ENCODE results near the gene KRTAP5-8.
"Not testable (repeated sequence)": the region's sequence is repeated elsewhere in the genome, so short reads cannot be mapped to it uniquely, and the experiment has no call there.

KRTAP5-8 gene

DNA sequence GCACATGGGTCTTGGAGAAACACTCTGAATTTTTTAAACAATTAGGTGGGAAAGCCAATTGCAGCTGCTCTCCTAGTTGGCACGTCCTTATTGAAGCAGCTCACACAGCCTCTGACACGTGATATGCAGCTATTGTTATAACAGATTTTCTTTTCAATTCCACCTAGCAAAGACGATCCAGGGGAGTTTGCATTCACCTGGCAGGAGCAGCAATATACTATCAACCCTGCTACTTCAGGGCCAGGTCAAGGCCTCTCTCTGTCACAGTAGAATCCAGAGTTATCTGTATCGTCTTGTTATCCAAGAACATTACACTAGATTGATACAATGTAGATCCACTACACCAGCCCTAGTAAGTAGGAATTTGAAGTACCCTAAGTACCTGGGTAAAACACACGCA lies 36.6 kb downstream of the KRTAP5-8 start:
- DNase-seq (ENCODE audit: low read depth in 2 of 2): no peak

DNA sequence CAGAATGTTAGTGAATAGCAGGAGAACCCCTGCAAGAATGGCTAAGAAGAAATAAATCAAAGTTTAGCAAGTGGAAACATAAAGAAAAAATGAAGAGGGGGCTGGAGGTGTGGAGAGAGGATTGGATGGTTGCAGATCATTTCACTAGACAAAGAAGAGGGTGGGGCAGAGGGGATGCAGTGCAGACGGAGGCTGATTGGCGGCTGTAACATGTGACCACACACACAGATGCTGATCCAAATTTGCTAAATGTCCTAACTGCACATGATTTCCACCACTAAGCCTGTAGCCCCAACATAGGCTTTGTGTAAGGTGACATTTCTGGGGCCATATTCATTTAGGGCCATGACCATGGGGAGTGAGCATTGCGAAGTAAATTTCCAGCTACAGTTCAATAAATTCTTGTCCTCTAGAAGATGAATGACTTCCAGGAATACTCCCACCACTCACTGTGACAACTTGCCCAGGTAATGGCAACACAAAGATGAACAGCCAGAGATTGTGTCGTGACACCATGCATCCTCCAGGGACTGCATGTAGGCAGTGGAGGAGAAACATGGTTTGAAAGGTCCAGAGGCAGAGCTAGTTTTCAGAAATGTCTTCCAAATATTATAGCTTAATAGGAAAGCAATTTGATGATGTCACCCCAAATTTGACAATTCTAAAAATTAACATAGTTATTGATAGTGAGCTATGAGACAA lies 38.0 kb downstream of the KRTAP5-8 start:
- DNase-seq (ENCODE audit: low read depth in 2 of 2): no peak

DNA sequence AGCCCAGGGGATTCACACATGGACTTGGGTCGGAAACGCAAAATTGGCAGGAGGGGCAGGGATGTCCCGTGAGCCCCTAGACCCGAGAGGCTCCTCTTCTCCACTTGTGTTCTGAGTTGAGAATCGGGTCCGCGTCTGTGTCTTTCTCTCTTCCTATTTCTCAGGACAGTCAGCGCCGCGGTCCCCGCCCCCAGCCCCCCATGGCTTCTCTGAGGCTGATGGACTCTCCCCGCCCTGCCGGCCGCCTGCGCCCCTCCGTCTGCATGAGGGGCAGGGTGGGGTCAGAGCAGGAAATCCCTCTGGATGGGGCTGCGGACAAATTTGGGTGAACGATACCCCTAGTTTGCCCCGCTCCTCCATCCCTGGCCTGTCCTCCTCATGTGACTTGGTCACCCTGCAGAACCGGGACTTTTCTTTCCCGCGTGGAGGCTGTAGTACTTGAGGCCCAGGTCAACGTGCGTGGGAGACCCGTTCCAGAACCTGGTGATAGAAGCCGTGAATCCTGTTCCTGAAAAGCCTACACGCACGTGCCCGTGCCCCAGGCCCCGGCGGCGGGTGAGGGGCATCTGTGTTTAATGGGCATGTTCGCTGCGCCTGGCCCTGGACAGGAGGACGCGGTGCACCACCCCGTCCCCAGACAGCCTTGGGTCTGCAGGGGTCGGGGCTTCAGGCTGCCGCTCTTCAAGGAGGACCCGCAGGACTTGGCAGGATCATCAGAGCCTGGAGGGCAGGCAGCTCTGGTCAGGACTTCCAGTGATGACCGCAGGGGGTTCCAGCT lies 39.1 kb downstream of the KRTAP5-8 start:
- not testable (repeated sequence) for DNase-seq (ENCODE audit: low read depth in 2 of 2)

DNA sequence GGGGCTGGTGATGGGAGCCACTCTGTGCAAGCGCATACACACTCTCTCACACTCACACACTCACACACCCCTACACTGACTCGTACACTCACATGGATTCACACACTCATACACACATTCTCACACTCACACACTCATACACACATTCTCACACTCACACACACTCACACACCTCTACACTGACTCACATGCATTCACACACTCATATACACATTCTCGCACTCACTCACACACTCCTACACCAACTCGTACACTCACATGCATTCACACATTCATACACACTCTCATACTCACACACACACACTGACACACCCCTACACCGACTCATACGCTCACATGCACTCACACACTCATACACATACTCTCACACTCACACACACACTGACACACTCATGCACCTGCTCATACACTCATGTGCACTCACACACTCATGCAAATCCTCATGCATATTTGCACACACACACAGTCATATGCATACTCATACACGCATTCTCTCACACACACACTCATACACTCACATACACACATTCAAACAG lies 39.7 kb downstream of the KRTAP5-8 start:
- no peak for DNase-seq (ENCODE audit: low read depth in 2 of 2)

DNA sequence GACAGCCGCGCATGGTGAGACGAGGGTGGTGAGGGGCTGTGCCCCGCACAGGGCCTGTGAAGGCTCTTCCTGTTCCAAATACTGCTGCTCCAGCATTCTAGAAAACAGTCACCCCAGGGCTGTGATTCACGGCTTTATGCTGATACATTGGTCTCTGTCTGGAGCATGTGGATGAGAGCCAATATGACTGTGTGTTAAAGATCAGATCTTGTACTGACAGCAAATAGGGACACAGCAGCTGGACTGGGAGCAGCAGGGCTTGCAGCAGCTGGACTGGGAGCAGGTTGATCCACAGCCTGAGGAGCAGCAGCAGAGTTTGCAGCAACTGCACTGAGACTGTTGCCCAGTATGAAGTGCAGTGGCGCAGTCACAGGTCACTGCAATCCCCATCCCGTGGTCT lies 41.7 kb downstream of the KRTAP5-8 start:
- DNase-seq (ENCODE audit: low read depth in 2 of 2): not testable (repeated sequence)

DNA sequence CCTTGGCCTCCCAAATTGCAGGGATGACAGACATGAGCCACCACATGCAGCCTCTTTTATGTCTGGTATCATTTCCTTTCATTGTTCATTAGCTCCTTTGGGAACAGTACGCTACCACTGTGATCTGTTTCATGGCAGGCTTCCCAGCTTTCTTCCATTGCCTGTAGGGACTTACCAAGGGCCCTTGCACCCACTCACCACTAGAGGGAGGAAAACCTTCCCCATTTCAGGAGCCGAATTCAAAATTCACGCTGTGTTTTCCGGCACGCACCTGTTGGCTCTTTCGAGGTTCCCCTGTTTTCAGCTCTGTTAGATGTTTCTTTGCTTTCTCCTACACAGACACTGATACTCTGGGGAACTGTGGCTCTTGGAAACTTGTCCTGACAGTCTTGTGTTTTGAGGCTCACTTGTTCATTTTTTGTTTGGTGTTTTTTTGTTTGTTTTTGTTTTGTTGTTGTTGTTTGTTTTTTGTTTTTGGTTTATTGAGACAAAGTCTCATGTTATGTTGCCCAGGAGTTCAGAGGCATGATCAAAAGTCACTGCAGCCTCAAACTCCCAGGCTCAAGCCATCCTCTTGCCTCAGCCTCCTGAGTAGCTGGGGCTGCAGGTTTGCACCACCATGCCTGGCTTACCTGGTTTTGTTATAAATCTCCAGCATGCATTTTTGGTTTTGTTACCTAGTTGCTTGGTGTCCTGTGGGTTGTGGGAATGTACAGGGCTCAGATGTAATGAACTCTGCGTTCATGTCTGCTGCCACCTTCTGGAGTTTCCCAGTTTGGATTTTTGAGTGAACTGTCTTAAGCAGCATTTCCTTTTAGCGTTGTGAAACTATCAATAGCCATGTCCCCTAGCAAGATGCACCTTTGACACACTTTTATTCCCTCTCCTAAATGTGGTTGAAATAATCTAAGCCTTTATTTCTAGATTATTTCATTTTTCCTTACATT lies 42.5 kb downstream of the KRTAP5-8 start:
- no peak for DNase-seq (ENCODE audit: low read depth in 2 of 2)

DNA sequence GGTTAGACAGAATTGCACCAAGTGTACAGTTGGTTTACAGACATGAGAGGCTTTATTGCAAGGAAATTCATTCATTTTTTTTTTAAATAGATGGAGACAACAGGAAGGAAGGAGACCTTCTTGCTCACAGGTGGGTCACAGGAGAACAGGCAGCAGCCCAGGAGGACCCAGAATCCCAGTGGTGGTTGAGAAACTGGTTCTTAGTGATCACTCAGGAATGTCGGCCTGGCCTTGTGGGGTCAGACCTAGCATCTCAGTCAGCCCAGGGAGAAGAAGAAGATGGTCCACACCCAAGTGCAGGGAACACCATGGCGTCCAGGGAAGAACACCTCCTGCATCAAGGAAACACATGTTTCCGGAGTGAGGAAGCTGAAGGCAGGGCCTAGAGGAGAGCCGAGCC lies 44.0 kb downstream of the KRTAP5-8 start:
- no peak for DNase-seq (ENCODE audit: low read depth in 2 of 2)

DNA sequence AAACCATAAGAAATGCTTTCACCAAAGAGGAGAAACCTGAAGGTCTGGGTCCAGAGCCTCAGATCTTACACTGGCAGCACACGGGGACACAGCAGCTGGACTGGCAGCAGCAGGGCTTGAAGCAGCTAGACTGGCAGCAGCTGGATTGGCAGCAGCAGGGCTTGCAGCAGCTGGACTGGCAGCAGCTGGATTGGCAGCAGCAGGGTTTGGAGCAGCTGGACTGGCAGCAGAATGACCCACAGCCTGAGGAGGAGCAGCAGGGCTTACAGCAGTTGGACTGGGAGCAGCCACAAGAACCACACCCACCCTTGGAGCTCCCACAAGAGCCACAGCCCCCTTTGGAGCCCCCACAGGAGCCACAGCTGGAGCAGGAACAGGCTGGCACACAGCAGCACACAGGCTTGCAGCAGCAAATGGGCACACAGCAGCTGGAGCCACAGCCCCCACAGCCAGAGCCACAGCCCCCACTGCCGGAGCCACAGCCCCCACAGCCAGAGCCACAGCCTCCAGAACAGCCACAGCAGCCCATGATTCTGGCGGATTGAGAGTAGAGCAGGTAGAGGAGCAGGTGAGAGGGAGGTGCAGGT lies 44.6 kb downstream of the KRTAP5-8 start, which contains the start of gene KRTAP5-11:
KRTAP5-11 (minus strand) TSS at position 567 of the 587 bp plus-strand sequence; CDS start at position 529, 38 bp downstream.
- no peak for DNase-seq (ENCODE audit: low read depth in 2 of 2)

DNA sequence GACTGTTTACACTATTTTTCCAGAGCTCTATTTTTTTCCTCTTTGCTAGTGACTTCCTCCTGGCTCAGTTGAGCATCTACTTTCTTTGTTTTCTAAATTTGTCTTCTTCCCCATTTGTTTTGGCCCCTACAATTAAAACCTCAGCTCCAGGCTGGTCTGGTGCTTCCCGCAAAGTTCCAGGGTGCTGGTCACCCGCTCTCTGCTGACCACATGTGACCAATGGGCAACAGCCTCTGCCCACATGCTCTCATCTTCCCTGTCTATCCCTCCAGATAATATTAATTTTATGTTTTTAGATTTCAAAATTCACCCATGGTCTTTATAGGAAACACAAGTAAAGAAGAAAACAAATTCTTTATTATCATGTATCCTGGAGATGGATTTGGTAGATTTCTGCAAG lies 45.1 kb downstream of the KRTAP5-8 start:
- not testable (repeated sequence) for DNase-seq (ENCODE audit: low read depth in 2 of 2)

DNA sequence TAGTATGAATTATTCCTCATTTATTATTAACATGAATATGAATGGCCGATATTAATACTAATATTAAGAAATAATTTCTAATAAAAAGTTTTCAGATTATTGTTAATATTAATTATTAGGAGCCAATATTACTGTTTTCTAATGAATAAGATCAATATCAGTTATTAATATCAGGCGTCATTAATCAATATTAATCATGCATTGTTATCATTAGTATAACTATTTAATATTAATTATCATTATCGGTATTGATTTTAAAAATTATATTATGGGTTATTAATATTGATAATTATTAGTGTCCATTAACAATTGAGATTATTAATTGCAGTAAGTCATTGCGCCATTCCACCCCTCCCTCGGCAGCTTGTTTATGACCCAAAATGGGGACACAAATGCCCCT lies 47.8 kb downstream of the KRTAP5-8 start:
- not testable (repeated sequence) for DNase-seq (ENCODE audit: low read depth in 2 of 2)

DNA sequence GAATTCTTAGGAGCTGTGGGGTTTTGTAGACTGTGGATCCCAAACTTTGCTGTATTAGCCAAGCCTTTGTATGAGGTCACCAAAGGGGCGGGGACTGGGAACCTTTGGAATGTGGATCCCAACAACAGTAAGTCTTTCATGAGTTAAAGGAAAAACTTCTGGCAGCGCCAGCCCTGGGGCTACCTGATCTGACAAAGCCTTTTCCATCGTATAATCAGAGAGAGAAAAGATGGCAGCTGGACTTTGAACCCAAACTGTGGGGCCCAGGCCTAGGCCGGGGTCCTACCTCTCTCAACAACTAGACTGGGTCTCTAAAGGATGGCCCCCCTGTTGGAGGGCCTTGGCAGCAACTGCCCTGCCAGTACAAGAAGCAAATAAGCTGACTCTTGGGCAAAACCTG lies 50.5 kb downstream of the KRTAP5-8 start:
- not testable (repeated sequence) for DNase-seq (ENCODE audit: low read depth in 2 of 2)

Measured in stimulated activated CD4-positive, alpha-beta T cell treated with anti-CD3 and anti-CD28 coated beads, Interleukin-15, amount 100 ng/mL, for 48 hours (primary cell).